ENCODE measurements around the gene WWTR1. TPM values are rescaled to one million over a fixed set of nuclear protein-coding genes. Genes with fewer than 3 reads are reported as not detected.

The WWTR1 gene
- total and polyA plus RNA-seq, 2 experiments from 2014 or later, result 54.8 to 69.1 TPM

- H3K4me3 ChIP-seq, result no peak overlapping the region
- no peak for DNase-seq (ENCODE audit: low read depth in 1 of 2, low spot score in 1 of 2)
- TF ChIP-seq, protein P1, sequence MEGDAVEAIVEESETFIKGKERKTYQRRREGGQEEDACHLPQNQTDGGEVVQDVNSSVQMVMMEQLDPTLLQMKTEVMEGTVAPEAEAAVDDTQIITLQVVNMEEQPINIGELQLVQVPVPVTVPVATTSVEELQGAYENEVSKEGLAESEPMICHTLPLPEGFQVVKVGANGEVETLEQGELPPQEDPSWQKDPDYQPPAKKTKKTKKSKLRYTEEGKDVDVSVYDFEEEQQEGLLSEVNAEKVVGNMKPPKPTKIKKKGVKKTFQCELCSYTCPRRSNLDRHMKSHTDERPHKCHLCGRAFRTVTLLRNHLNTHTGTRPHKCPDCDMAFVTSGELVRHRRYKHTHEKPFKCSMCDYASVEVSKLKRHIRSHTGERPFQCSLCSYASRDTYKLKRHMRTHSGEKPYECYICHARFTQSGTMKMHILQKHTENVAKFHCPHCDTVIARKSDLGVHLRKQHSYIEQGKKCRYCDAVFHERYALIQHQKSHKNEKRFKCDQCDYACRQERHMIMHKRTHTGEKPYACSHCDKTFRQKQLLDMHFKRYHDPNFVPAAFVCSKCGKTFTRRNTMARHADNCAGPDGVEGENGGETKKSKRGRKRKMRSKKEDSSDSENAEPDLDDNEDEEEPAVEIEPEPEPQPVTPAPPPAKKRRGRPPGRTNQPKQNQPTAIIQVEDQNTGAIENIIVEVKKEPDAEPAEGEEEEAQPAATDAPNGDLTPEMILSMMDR (IDR thresholded peaks at IDR 0.05; ENCODE audit: low read depth, low read length), result no peak
These were observed 43.8 kb downstream of the WWTR1 start for GRCh38 chr3:149613988-149614387.

DNA sequence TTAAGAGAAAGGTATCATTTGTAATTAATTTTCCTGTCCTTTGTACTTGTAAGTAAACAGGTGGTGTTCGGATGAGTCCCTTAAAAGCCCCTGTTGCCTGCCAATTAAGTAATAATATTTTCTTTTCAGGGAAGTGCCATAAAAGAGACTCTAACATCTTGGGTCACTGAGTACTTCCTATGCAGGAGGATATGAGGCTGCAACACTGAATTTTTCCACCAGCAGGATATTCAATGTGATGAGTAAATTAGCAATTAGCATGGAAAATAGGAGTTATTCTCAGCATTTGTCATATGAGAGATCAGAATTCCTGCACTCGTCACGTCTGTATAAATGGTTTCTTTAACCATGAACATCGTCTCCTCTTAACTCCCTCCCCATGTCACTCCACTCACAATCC lies 45.4 kb downstream of the WWTR1 start:
- peaks cover 24% of the 10 kb centered on the region for H3K4me1 ChIP-seq (ENCODE audit: low read depth)
- no peaks in the 10 kb centered on the region for H3K9me3 ChIP-seq (ENCODE audit: low read depth)
- no peak overlapping the region for H3K4me3 ChIP-seq
- H3K27ac ChIP-seq, result no peak overlapping the region
- H3K27me3 ChIP-seq, result no peaks in the 10 kb centered on the region
- TF ChIP-seq, protein P1 (IDR thresholded peaks at IDR 0.05; ENCODE audit: low read depth, low read length), result no peak
- no peak for DNase-seq (ENCODE audit: low read depth in 1 of 2, low spot score in 1 of 2)
- H3K36me3 ChIP-seq, result no peaks in the 10 kb centered on the region

More at GRCh38 chr3:149613988-149614387, 43.8 kb downstream of the WWTR1 start:
- H3K4me1 ChIP-seq (ENCODE audit: low read depth), result peaks cover 30% of the 10 kb centered on the region
- H3K36me3 ChIP-seq, result no peaks in the 10 kb centered on the region
- no peaks in the 10 kb centered on the region for H3K27me3 ChIP-seq
- H3K9me3 ChIP-seq (ENCODE audit: low read depth), result no peaks in the 10 kb centered on the region
- H3K27ac ChIP-seq, result no peak overlapping the region

GRCh38 chr3:149611149-149611548 lies 46.7 kb downstream of the WWTR1 start:
- TF ChIP-seq, protein P1 (IDR thresholded peaks at IDR 0.05; ENCODE audit: low read depth, low read length), result no peak
- no peak for DNase-seq (ENCODE audit: low read depth in 1 of 2, low spot score in 1 of 2)
- no peaks in the 10 kb centered on the region for H3K27me3 ChIP-seq
- no peak overlapping the region for H3K27ac ChIP-seq
- no peaks in the 10 kb centered on the region for H3K9me3 ChIP-seq (ENCODE audit: low read depth)
- no peaks in the 10 kb centered on the region for H3K36me3 ChIP-seq
- no peak overlapping the region for H3K4me3 ChIP-seq
- peaks cover 34% of the 10 kb centered on the region for H3K4me1 ChIP-seq (ENCODE audit: low read depth)

- peaks cover 34% of the 10 kb centered on the region for H3K4me1 ChIP-seq (ENCODE audit: low read depth)
- DNase-seq (ENCODE audit: low read depth in 1 of 2, low spot score in 1 of 2), result no peak
- H3K9me3 ChIP-seq (ENCODE audit: low read depth), result no peaks in the 10 kb centered on the region
- peak overlapping the region; percentile 53 for H3K27ac ChIP-seq
- no peaks in the 10 kb centered on the region for H3K36me3 ChIP-seq
- TF ChIP-seq, protein P1 (IDR thresholded peaks at IDR 0.05; ENCODE audit: low read depth, low read length), result no peak
- H3K4me3 ChIP-seq, result no peak overlapping the region
- no peaks in the 10 kb centered on the region for H3K27me3 ChIP-seq
These were observed 47.3 kb downstream of the WWTR1 start for GRCh38 chr3:149610351-149611105.

GRCh38 chr3:149609595-149609994 lies 48.2 kb downstream of the WWTR1 start:
- DNase-seq (ENCODE audit: low read depth in 1 of 2, low spot score in 1 of 2), result no peak
- TF ChIP-seq, protein P1 (IDR thresholded peaks at IDR 0.05; ENCODE audit: low read depth, low read length), result no peak
- H3K27ac ChIP-seq, result peak overlapping the region; percentile 53

More at GRCh38 chr3:149609595-149609994, 48.2 kb downstream of the WWTR1 start:
- Histone ChIP-seq H3K4me3 (no peak overlapping the region), H3K9me3 (ENCODE audit: low read depth) (no peaks in the 10 kb centered on the region), H3K36me3 (no peaks in the 10 kb centered on the region), H3K27me3 (no peaks in the 10 kb centered on the region), H3K4me1 (ENCODE audit: low read depth) (peaks cover 36% of the 10 kb centered on the region)

Data from cardiac muscle cell (in vitro differentiated cells and primary cell).